ENCODE data around the gene TRIL. TPM values are rescaled to one million over a fixed set of nuclear protein-coding genes. Genes with fewer than 3 reads are reported as not detected.

TRIL gene
- total and polyA plus RNA-seq, 2 of the 13 experiments (the other 11 are each of a cell fraction or from before 2014, with no cell fraction given): 0.18 to 0.40 TPM

DNA sequence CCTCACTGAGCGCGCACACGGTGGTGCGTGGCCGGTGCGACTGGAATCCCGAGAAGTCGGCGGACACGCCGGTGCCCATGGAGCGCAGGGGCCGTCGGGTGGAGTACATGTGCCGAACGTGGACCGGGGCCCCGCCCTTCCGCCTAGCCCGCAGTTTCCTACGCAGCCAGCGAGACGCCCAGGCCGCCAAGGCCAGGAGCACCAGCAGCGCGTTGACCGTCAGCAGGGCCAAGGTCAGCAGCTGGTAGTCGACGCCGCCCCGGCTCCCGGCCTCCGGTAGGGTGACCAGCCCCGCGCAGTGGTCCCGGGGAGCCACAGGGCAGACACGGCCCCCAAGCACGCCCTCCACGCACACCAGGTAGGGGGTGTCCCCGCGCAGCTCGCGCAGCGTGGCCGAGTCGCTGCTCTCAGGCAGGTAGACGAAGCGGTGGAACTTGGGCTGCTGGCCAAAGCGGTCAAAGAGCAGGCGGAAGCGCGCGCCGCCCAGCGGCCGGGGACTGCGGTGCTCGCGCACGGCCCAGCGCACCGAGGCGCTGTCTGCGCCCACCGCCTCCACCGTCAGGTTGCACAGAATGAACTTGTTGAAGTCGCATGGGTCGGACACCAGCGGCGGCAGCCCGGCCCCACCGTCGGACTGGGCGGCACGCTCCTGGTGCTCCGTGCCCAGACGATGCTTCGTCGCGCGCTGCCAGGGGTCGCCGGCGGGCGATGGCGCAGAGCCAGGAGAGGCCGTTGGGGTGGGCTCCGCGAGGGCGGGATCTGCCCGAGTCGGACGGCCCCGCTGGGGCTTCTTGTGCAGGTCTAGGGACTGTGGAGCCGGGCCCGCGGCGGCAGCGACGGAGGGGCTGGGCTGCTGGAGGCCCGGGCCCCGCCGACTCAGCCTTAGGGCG is 2.2 kb downstream of the TRIL start (continued):
- TF ChIP-seq, protein P1, sequence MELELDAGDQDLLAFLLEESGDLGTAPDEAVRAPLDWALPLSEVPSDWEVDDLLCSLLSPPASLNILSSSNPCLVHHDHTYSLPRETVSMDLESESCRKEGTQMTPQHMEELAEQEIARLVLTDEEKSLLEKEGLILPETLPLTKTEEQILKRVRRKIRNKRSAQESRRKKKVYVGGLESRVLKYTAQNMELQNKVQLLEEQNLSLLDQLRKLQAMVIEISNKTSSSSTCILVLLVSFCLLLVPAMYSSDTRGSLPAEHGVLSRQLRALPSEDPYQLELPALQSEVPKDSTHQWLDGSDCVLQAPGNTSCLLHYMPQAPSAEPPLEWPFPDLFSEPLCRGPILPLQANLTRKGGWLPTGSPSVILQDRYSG (CRISPR knock-in tag; IDR thresholded peaks at IDR 0.05): peak; percentile 71; the same call in 1 of the 2 replicates
- TF ChIP-seq POGK (CRISPR knock-in tag; conservative IDR thresholded peaks at IDR 0.05) (peak; percentile 93), CREBL2 (CRISPR knock-in tag; IDR thresholded peaks at IDR 0.05; ENCODE audit: borderline replicate concordance) (peak; percentile 83; the same call in 1 of the 2 replicates), SAP130 (CRISPR knock-in tag; IDR thresholded peaks at IDR 0.05; ENCODE audit: low read depth) (peak; percentile 65), HOXA7 (CRISPR knock-in tag; IDR thresholded peaks at IDR 0.05) (peak; percentile 47; the same call in 1 of the 2 replicates), ZBTB3 (CRISPR knock-in tag; IDR thresholded peaks at IDR 0.05; ENCODE audit: borderline replicate concordance, low read depth) (no peak; the same call in 1 of the 2 replicates), RELA (CRISPR knock-in tag; IDR thresholded peaks at IDR 0.05) (no peak), AHDC1 (CRISPR knock-in tag; IDR thresholded peaks at IDR 0.05; ENCODE audit: borderline replicate concordance) (no peak; the same call in 1 of the 2 replicates), ZNF264 (CRISPR knock-in tag; IDR thresholded peaks at IDR 0.05) (peak; percentile 39), THAP11 (CRISPR knock-in tag; IDR thresholded peaks at IDR 0.05) (peak; percentile 55; the same call in 1 of the 2 replicates), ZBTB21 (CRISPR knock-in tag; IDR thresholded peaks at IDR 0.05) (no peak), ZSCAN30 (CRISPR knock-in tag; IDR thresholded peaks at IDR 0.05) (peak; percentile 83; the same call in 1 of the 2 replicates)
- TF ChIP-seq, protein P2, sequence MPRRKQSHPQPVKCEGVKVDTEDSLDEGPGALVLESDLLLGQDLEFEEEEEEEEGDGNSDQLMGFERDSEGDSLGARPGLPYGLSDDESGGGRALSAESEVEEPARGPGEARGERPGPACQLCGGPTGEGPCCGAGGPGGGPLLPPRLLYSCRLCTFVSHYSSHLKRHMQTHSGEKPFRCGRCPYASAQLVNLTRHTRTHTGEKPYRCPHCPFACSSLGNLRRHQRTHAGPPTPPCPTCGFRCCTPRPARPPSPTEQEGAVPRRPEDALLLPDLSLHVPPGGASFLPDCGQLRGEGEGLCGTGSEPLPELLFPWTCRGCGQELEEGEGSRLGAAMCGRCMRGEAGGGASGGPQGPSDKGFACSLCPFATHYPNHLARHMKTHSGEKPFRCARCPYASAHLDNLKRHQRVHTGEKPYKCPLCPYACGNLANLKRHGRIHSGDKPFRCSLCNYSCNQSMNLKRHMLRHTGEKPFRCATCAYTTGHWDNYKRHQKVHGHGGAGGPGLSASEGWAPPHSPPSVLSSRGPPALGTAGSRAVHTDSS (CRISPR knock-in tag; conservative IDR thresholded peaks at IDR 0.05): 0 out of 2 replicates have a peak, but pooled peaks have one; percentile 22
- TF ChIP-seq, protein P3, sequence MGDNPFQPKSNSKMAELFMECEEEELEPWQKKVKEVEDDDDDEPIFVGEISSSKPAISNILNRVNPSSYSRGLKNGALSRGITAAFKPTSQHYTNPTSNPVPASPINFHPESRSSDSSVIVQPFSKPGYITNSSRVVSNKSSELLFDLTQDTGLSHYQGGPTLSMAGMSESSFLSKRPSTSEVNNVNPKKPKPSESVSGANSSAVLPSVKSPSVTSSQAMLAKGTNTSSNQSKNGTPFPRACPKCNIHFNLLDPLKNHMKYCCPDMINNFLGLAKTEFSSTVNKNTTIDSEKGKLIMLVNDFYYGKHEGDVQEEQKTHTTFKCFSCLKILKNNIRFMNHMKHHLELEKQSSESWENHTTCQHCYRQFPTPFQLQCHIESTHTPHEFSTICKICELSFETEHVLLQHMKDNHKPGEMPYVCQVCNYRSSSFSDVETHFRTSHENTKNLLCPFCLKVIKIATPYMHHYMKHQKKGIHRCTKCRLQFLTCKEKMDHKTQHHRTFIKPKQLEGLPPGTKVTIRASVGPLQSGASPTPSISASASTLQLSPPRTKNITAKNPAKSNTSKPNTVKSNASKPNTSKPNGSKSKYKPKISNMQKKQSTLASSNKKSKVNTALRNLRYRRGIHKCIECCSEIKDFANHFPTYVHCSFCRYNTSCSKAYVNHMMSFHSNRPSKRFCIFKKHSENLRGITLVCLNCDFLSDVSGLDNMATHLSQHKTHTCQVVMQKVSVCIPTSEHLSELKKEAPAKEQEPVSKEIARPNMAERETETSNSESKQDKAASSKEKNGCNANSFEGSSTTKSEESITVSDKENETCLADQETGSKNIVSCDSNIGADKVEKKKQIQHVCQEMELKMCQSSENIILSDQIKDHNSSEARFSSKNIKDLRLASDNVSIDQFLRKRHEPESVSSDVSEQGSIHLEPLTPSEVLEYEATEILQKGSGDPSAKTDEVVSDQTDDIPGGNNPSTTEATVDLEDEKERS (CRISPR knock-in tag; IDR thresholded peaks at IDR 0.05): peak; percentile 95

Data from HepG2 (cell line).